Measurements from ENCODE around the gene IL23R. TPM values are rescaled to one million over a fixed set of nuclear protein-coding genes. Genes with fewer than 3 reads are reported as not detected.

Gene IL23R
- total and polyA plus RNA-seq, 2 of the 8 experiments (the other 6 are each of a cell fraction or from before 2014, with no cell fraction given): not detected

GRCh38 chr1:67170751-67171573 is 4.7 kb downstream of the IL23R start (continued):
- TF ChIP-seq CBX8 (IDR thresholded peaks at IDR 0.05; ENCODE audit: borderline replicate concordance, low read depth, low read length) (no peak), ASH2L (IDR thresholded peaks at IDR 0.05; ENCODE audit: low read length) (no peak), SRF (IDR thresholded peaks at IDR 0.05; ENCODE audit: low read depth, low read length) (no peak), HDAC6 (IDR thresholded peaks at IDR 0.05; ENCODE audit: low read depth, low read length) (no peak)

Data from H1 (cell line).